A549 (cell line): ENCODE measurements around the gene SETX. TPM values are rescaled to one million over a fixed set of nuclear protein-coding genes. Genes with fewer than 3 reads are reported as not detected.

Experiments used
- ATAC-seq, 2 experiments: fragments of 200-7000 bp in 1 of 2; fragments of >200 bp in 1 of 2; cut with Nextera tagmentation in 1 of 2; cut with Tn5 transposase in 1 of 2; 3 replicates each; pipeline versions ENCODE4 v1.8.0 to v1.9.1; 2018 to 2020; ENCODE audit warnings: mild to moderate bottlenecking in 1 of 2, moderate library complexity in 1 of 2
- CTCF ChIA-PET: fragments of 300-600 bp; sonication (Branson Sonifier 250); formaldehyde crosslinking; extraction: SDS; loops from one replicate; lab custom pipeline; 2021; ENCODE audit warnings: antibody characterized with exemption, inconsistent platforms; lab: Yijun Ruan, JAX
- POLR2A ChIA-PET: fragments of 350-600 bp; formaldehyde crosslinking; extraction: SDS; loops from one replicate; lab custom pipeline; 2021; ENCODE audit warnings: antibody characterized with exemption, inconsistent platforms; lab: Yijun Ruan, JAX
- DNase-seq, 2 experiments: peaks; one replicate each; pipeline versions ENCODE4 v3.0.0 to v3.0.0-alpha.2; 2011 to 2016; ENCODE audit warnings: low read depth in 1 of 2, low spot score in 1 of 2
- FAIRE-seq: peaks from 2 replicates; lab custom pipeline; 2011; peaks lifted over from hg19 to GRCh38; lab: Jason Lieb, UNC
- H3K27ac ChIP-seq, 2 experiments: fragments of >200 bp; sonication (Bioruptor Twin); formaldehyde crosslinking; 3 replicates each; pipeline ENCODE4 v1.5.1; 2016 to 2017
- H3K4me1 ChIP-seq: fragments of >200 bp; sonication (Bioruptor Twin); formaldehyde crosslinking; 3 replicates; pipeline ENCODE4 v1.6.1; 2016
- H3K4me2 ChIP-seq: fragments of >200 bp; sonication (Bioruptor Twin); formaldehyde crosslinking; 3 replicates; pipeline ENCODE4 v1.6.1; 2016
- H3K4me3 ChIP-seq: fragments of >200 bp; sonication (Bioruptor Twin); formaldehyde crosslinking; 3 replicates; pipeline ENCODE4 v1.5.1; 2016
- H3K9me3 ChIP-seq: fragments of >200 bp; sonication (Bioruptor Twin); formaldehyde crosslinking; 3 replicates; pipeline ENCODE4 v1.6.1; 2016
- BHLHE40 ChIP-seq: IDR thresholded peaks from 2 replicates; pipeline ENCODE4 v1.6.1; 2012; ENCODE audit warnings: low read depth, low read length, inconsistent platforms
- CEBPB ChIP-seq, 2 experiments: fragments of >200 bp in 1 of 2; sonication (Bioruptor Twin) in 1 of 2; formaldehyde crosslinking in 1 of 2; IDR thresholded peaks; 2 replicates each; pipeline ENCODE4 v1.6.1; 2012 to 2016
- CHD2 ChIP-seq: fragments of 150-350 bp; IDR thresholded peaks from 2 replicates; pipeline ENCODE4 v1.6.1; 2014; ENCODE audit warnings: low read length; ENCODE audit not compliant: partially characterized antibody
- E2F6 ChIP-seq: IDR thresholded peaks from 2 replicates; pipeline ENCODE4 v1.6.1; 2012; ENCODE audit warnings: low read depth, borderline replicate concordance
- EHF ChIP-seq: fragments of 250-450 bp; sonication (Bioruptor Pico); IDR thresholded peaks from 2 replicates; pipeline ENCODE4 v1.5.0; 2020; ENCODE audit warnings: mild to moderate bottlenecking
- EHMT2 ChIP-seq: fragments of 200-600 bp; sonication (generic); IDR thresholded peaks from 2 replicates; pipeline ENCODE4 v1.6.1; 2016; ENCODE audit warnings: antibody characterized with exemption, low read depth, mild to moderate bottlenecking, moderate library complexity
- ELK1 ChIP-seq: fragments of 150-350 bp; IDR thresholded peaks from 2 replicates; pipeline ENCODE4 v1.6.1; 2014; ENCODE audit warnings: low read depth, mild to moderate bottlenecking, low read length
- EP300 ChIP-seq, 2 experiments: fragments of >200 bp; sonication (Bioruptor Twin); formaldehyde crosslinking; IDR thresholded peaks; 2 replicates in 1 of 2; 3 replicates in 1 of 2; pipeline ENCODE4 v1.6.1; 2016 to 2017
- ESRRA ChIP-seq: fragments of 150-350 bp; IDR thresholded peaks from 2 replicates; pipeline ENCODE4 v1.6.1; 2014; ENCODE audit warnings: mild to moderate bottlenecking, low read length, borderline replicate concordance
- HEYL ChIP-seq: fragments of 250-450 bp; sonication (Bioruptor Pico); IDR thresholded peaks from 2 replicates; pipeline ENCODE4 v1.8.0; 2021; ENCODE audit warnings: mild to moderate bottlenecking, moderate library complexity
- JUNB ChIP-seq: fragments of >200 bp; sonication (Bioruptor Twin); formaldehyde crosslinking; IDR thresholded peaks from 2 replicates; pipeline ENCODE4 v1.6.1; 2016
- KDM1A ChIP-seq: fragments of 200-600 bp; sonication (generic); IDR thresholded peaks from 2 replicates; pipeline ENCODE4 v1.6.1; 2016; ENCODE audit warnings: low read depth, mild to moderate bottlenecking
- MAFK ChIP-seq: fragments of 450-650 bp; IDR thresholded peaks from 2 replicates; pipeline ENCODE4 v1.6.1; 2014; ENCODE audit not compliant: partially characterized antibody
- MAX ChIP-seq: IDR thresholded peaks from 2 replicates; pipeline ENCODE4 v1.6.1; 2012
- MYC ChIP-seq: IDR thresholded peaks from 2 replicates; pipeline ENCODE4 v1.6.1; 2012; ENCODE audit warnings: mild to moderate bottlenecking, inconsistent platforms, low read length, improper control_type of control experiment, borderline replicate concordance
- NFE2L2 ChIP-seq: fragments of 150-350 bp; conservative IDR thresholded peaks from 2 replicates; pipeline ENCODE4 v1.6.1; 2014; ENCODE audit warnings: low read length
- POLR2AphosphoS2 ChIP-seq: conservative IDR thresholded peaks from 2 replicates; pipeline ENCODE4 v1.6.1; 2012; ENCODE audit warnings: low read length, improper control_type of control experiment, inconsistent platforms
- RAD21 ChIP-seq, 2 experiments: fragments of >200 bp in 1 of 2; sonication (Bioruptor Twin) in 1 of 2; formaldehyde crosslinking in 1 of 2; IDR thresholded peaks in 1 of 2; conservative IDR thresholded peaks in 1 of 2; 2 replicates in 1 of 2; 3 replicates in 1 of 2; pipeline ENCODE4 v1.6.1; 2012 to 2018; ENCODE audit warnings: inconsistent platforms in 1 of 2
- RARB ChIP-seq: fragments of 250-450 bp; sonication (Bioruptor Pico); IDR thresholded peaks from 2 replicates; pipeline ENCODE4 v1.8.0; 2021; ENCODE audit warnings: mild to moderate bottlenecking, moderate library complexity
- RCOR1 ChIP-seq: fragments of 150-350 bp; IDR thresholded peaks from 2 replicates; pipeline ENCODE4 v1.6.1; 2014; ENCODE audit warnings: antibody characterized with exemption, low read length, low read depth
- SREBF2 ChIP-seq: fragments of 450-650 bp; IDR thresholded peaks from 2 replicates; pipeline ENCODE4 v1.6.1; 2014; ENCODE audit warnings: mild to moderate bottlenecking, moderate library complexity
- WGBS: methylation state at CpG from one replicate; pipeline ENCODE4 v1.1.6; 2017; ENCODE audit errors: missing lambda C conversion rate; 5-methylcytosine and 5-hydroxymethylcytosine counted together
- polyA plus RNA-seq, 4 experiments: library from polyadenylated mRNA; depleted of rRNA in 3 of 4; stranded (reverse); fragments of >200 nt; fragmentation: RNase III in 1 of 4; extraction: RNeasy Plus Mini Kit Qiagen cat#74134 plus additional on column Dnase treatment in 1 of 4; gene quantifications; 2 replicates in 3 of 4; 3 replicates in 1 of 4; pipeline ENCODE4 v1.2.3, GENCODE V29; 2011 to 2017
- TF ChIP-seq, protein P1 (sequence below): fragments of >200 bp; sonication (Bioruptor Twin); formaldehyde crosslinking; IDR thresholded peaks from 2 replicates; pipeline ENCODE4 v1.6.1; 2016
- TF ChIP-seq, protein P2 (sequence below): fragments of >200 bp; sonication (Bioruptor Twin); formaldehyde crosslinking; IDR thresholded peaks from 3 replicates; pipeline ENCODE4 v1.5.1; 2016

The SETX gene
- polyA plus RNA-seq, 2 of the 4 experiments (the other 2 are of a cell fraction): 14.7 to 34.3 TPM

GRCh38 chr9:132226571-132227430, 128.0 kb downstream of the SETX start:
- FAIRE-seq (no peak), DNase-seq (no peak), ATAC-seq (no peak)
- Histone ChIP-seq H3K4me2 (no peak overlapping the region), H3K9me3 (no peaks in the 10 kb centered on the region), H3K4me1 (no peaks in the 10 kb centered on the region), H3K4me3 (no peak overlapping the region), H3K27ac (no peak overlapping the region)
- ChIA-PET CTCF (interaction anchor here (0.9 to 2.9 kb wide), 6 partner anchors 10 to 464 kb away, joined by 3 to 20 read pairs (median 4); no protein-coding TSS in a partner anchor), POLR2A (no interaction called here)
- WGBS: 77% methylated on average over 34 of the region's 34 CpGs
- TF ChIP-seq KDM1A (no peak), POLR2AphosphoS2 (no peak), CHD2 (no peak), JUNB (no peak), MAX (no peak)
- TF ChIP-seq, protein P1, sequence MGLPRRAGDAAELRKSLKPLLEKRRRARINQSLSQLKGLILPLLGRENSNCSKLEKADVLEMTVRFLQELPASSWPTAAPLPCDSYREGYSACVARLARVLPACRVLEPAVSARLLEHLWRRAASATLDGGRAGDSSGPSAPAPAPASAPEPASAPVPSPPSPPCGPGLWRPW: no peak

GRCh38 chr9:132224645-132225044, 130.1 kb downstream of the SETX start:
- POLR2A ChIA-PET: no interaction called here
- WGBS: 50% methylated on average over 3 of the region's 3 CpGs
- no peak for FAIRE-seq

DNA sequence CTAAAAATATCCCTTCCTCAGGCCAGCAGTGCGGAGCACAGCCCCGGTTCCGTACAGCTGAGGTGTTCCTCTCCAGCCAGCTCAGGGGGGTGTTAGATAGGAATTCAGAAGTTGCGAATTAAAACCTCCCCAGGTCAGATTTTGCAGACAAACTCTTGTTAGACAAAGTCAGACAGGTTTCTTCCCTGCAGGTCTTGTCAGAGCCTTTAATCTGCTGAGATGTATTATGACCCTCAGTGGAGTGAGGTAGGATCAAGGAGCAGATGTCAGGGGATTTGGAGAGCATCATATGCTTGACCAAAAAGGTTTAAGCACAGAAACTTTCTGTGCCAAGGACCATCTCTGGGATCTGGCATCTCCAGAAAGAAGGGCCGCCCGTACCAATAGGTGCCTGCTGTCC, 132.8 kb downstream of the SETX start:
- ChIA-PET CTCF (interaction anchor here (1.0 to 3.8 kb wide), 4 partner anchors 9 to 52 kb away, joined by 3 to 21 read pairs (median 4); no protein-coding TSS in a partner anchor), POLR2A (no interaction called here)
- no peak for ATAC-seq

More at GRCh38 chr9:132224645-132225044, 130.1 kb downstream of the SETX start:
- Histone ChIP-seq H3K4me2 (no peak overlapping the region), H3K27ac (no peak overlapping the region), H3K4me3 (no peak overlapping the region), H3K9me3 (no peaks in the 10 kb centered on the region), H3K4me1 (no peaks in the 10 kb centered on the region)
- CTCF ChIA-PET: interaction anchor here (2.9 kb wide), 1 partner anchor 12 kb away, joined by 20 read pairs; no protein-coding TSS in a partner anchor
- no peak for TF ChIP-seq CHD2
- ATAC-seq (no peak), DNase-seq (no peak)

More for the DNA sequence above, 132.8 kb downstream of the SETX start:
- H3K27ac ChIP-seq: no peak overlapping the region
- no peaks in the 10 kb centered on the region for H3K9me3 ChIP-seq
- DNase-seq (no peak), FAIRE-seq (no peak)
- TF ChIP-seq SREBF2: no peak
- TF ChIP-seq, protein P2, sequence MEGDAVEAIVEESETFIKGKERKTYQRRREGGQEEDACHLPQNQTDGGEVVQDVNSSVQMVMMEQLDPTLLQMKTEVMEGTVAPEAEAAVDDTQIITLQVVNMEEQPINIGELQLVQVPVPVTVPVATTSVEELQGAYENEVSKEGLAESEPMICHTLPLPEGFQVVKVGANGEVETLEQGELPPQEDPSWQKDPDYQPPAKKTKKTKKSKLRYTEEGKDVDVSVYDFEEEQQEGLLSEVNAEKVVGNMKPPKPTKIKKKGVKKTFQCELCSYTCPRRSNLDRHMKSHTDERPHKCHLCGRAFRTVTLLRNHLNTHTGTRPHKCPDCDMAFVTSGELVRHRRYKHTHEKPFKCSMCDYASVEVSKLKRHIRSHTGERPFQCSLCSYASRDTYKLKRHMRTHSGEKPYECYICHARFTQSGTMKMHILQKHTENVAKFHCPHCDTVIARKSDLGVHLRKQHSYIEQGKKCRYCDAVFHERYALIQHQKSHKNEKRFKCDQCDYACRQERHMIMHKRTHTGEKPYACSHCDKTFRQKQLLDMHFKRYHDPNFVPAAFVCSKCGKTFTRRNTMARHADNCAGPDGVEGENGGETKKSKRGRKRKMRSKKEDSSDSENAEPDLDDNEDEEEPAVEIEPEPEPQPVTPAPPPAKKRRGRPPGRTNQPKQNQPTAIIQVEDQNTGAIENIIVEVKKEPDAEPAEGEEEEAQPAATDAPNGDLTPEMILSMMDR: no peak
- no peak for TF ChIP-seq JUNB
- TF ChIP-seq E2F6: no peak
- TF ChIP-seq CEBPB (IDR thresholded peaks at IDR 0.05): no peak
- no peak for TF ChIP-seq NFE2L2
- no peak for TF ChIP-seq CHD2
- no peak for TF ChIP-seq RCOR1
- no peak for TF ChIP-seq HEYL (CRISPR knock-in tag)
- no peak for TF ChIP-seq EP300 (IDR thresholded peaks at IDR 0.05)
- no peak for TF ChIP-seq EHMT2
- TF ChIP-seq RARB (CRISPR knock-in tag): no peak
- TF ChIP-seq RAD21 (conservative IDR thresholded peaks at IDR 0.05 in 1 of 2, IDR thresholded peaks at IDR 0.05 in 1 of 2): no peak
- no peak for TF ChIP-seq ELK1
- TF ChIP-seq MAFK: no peak
- TF ChIP-seq MYC: no peak
- no peak for TF ChIP-seq EHF
- no peak for TF ChIP-seq BHLHE40
- TF ChIP-seq ESRRA: no peak
- no peak overlapping the region for H3K4me3 ChIP-seq
- H3K4me1 ChIP-seq: no peaks in the 10 kb centered on the region
- WGBS: 68% methylated on average over 6 of the region's 6 CpGs
- H3K4me2 ChIP-seq: no peak overlapping the region
